DND-41 (cell line): ENCODE data around the gene OR2A5.

Source experiments
- CTCF ChIP-seq: IDR thresholded peaks from 2 replicates; pipeline ENCODE4 v1.5.1; 2012; ENCODE audit warnings: borderline replicate concordance, low read length, moderate library complexity, mild to moderate bottlenecking; ENCODE audit not compliant: poor library complexity, severe bottlenecking; ENCODE audit errors: extremely low read depth
- EZH2 ChIP-seq: IDR thresholded peaks from 3 replicates; pipeline ENCODE4 v1.6.1; 2012; ENCODE audit warnings: borderline replicate concordance, low read depth, mild to moderate bottlenecking, moderate library complexity, low read length, inconsistent platforms; ENCODE audit not compliant: severe bottlenecking

GRCh38 chr7:144028547-144028946 lies 20.2 kb upstream of the OR2A5 start:
- TF ChIP-seq CTCF = no peak
- TF ChIP-seq EZH2 = no peak
